Activated CD8-positive, alpha-beta T cell treated with anti-CD3 and anti-CD28 coated beads for 36 hours (primary cell): Measurements from ENCODE around the gene ZNF181. TPM values are rescaled to one million over a fixed set of nuclear protein-coding genes. Genes with fewer than 3 reads are reported as not detected.
A peak's percentile ranks its signal among the peaks of the same experiment; 100 is the strongest.

Experiments
- ATAC-seq: fragments of 200-7000 bp; cut with Tn5 transposase; one replicate; pipeline ENCODE4 v1.10.0; 2021; ENCODE audit warnings: mild to moderate bottlenecking, moderate library complexity
- CTCF ChIA-PET: fragments of 350-600 bp; sonication (Branson Sonifier 250); formaldehyde crosslinking; loops from one replicate; lab custom pipeline; 2021; ENCODE audit warnings: antibody characterized with exemption; lab: Charles Lee
- POLR2A ChIA-PET: fragments of 350-600 bp; sonication (Branson Sonifier 250); formaldehyde crosslinking; loops from one replicate; lab custom pipeline; 2021; ENCODE audit warnings: antibody characterized with exemption; lab: Charles Lee
- DNase-seq: peaks from one replicate; pipeline ENCODE4 v3.0.0-alpha.2; 2020
- H3K27ac Mint-ChIP-seq: one replicate; pipeline ENCODE4 v1.8.0; 2021; ENCODE audit warnings: mild to moderate bottlenecking, mixed read lengths
- H3K27me3 Mint-ChIP-seq: one replicate; pipeline ENCODE4 v1.8.0; 2021; ENCODE audit warnings: mixed read lengths
- H3K36me3 Mint-ChIP-seq: one replicate; pipeline ENCODE4 v1.8.0; 2021; ENCODE audit warnings: low read depth, mixed read lengths
- H3K4me1 Mint-ChIP-seq: one replicate; pipeline ENCODE4 v1.8.0; 2021; ENCODE audit warnings: low read depth, mixed read lengths
- H3K4me3 Mint-ChIP-seq: one replicate; pipeline ENCODE4 v1.8.0; 2021; ENCODE audit warnings: mild to moderate bottlenecking, moderate library complexity, mixed read lengths
- H3K9me3 Mint-ChIP-seq: one replicate; pipeline ENCODE4 v1.8.0; 2021; ENCODE audit warnings: mixed read lengths
- intact Hi-C: fragments of 100-400 bp; cut with micrococcal nuclease; formaldehyde crosslinking; loops from one replicate; pipeline ENCODE4 v1.10.0; 2022
- total RNA-seq, 2 experiments: library from RNA; stranded (reverse); gene quantifications; one replicate each; pipeline ENCODE4 v1.2.3, GENCODE V29; 2021
- TF ChIP-seq, protein P1 (sequence below): fragments of 200-600 bp; IDR thresholded peaks from one replicate; pipeline ENCODE4 v1.8.0; 2022; ENCODE audit warnings: antibody characterized with exemption, mild to moderate bottlenecking

ZNF181 gene
- total RNA-seq, 2 experiments from 2014 or later = 2.8 to 5.1 TPM

DNA sequence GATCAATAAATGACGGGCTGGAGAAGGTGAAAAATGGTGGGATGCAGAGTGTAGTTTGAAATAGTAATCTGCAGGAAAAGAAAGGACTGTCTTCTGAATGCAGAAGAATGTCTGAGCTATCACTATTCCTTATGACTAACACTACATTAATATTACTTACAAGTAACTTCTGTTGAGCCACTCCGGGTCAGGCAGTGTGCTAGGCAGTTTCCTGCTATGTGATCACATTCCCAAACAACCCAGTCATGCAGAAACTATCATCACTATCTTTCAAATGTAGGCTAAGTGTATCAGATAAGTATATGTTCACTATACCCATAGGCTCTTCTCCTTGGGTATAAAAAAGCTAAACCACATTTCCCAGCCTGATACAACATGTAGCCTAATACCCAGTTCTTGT lies 32.3 kb downstream of the ZNF181 start:
- Mint-ChIP-seq H3K4me3 (no peak overlapping the region), H3K9me3 (peaks cover 17% of the 10 kb centered on the region), H3K4me1 (no peaks in the 10 kb centered on the region), H3K27me3 (no peaks in the 10 kb centered on the region), H3K36me3 (peaks cover 65% of the 10 kb centered on the region), H3K27ac (no peak overlapping the region)
- no peak for DNase-seq
- TF ChIP-seq, protein P1, sequence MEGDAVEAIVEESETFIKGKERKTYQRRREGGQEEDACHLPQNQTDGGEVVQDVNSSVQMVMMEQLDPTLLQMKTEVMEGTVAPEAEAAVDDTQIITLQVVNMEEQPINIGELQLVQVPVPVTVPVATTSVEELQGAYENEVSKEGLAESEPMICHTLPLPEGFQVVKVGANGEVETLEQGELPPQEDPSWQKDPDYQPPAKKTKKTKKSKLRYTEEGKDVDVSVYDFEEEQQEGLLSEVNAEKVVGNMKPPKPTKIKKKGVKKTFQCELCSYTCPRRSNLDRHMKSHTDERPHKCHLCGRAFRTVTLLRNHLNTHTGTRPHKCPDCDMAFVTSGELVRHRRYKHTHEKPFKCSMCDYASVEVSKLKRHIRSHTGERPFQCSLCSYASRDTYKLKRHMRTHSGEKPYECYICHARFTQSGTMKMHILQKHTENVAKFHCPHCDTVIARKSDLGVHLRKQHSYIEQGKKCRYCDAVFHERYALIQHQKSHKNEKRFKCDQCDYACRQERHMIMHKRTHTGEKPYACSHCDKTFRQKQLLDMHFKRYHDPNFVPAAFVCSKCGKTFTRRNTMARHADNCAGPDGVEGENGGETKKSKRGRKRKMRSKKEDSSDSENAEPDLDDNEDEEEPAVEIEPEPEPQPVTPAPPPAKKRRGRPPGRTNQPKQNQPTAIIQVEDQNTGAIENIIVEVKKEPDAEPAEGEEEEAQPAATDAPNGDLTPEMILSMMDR = no peak
- ATAC-seq = no peak
- intact Hi-C loops = no loop called here
- POLR2A ChIA-PET = no interaction called here
- CTCF ChIA-PET = interaction anchor here (0.9 kb wide), 1 partner anchor 11 kb away, joined by 3 read pairs; no protein-coding TSS in a partner anchor

DNA sequence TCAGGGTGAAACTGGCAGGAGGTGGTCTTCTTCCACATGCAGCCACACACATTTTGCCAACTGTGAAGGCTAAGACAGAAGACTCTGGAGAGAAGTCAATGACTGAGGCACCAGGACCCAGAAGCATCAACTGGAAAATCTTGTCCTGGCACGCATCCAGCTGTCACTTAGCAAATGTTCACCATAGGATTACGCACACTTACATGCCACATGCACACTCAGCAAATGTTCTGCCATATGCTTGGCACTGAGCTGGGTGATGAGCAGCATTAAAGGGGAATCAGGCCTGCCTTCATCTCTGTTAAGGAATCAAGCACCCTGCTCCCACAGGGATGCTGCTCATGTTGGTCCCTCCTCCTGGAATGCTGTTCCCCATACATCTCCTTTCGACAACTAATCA lies 33.9 kb downstream of the ZNF181 start:
- H3K36me3 Mint-ChIP-seq = peaks cover 51% of the 10 kb centered on the region
- intact Hi-C loops = no loop called here
- CTCF ChIA-PET = no interaction called here
- peaks cover 7% of the 10 kb centered on the region for H3K9me3 Mint-ChIP-seq
- ATAC-seq = no peak
- POLR2A ChIA-PET = no interaction called here
- TF ChIP-seq, protein P1 = no peak
- DNase-seq = no peak
- H3K27ac Mint-ChIP-seq = no peak overlapping the region
- peaks cover 10% of the 10 kb centered on the region for H3K4me1 Mint-ChIP-seq
- no peak overlapping the region for H3K4me3 Mint-ChIP-seq
- H3K27me3 Mint-ChIP-seq = no peaks in the 10 kb centered on the region

DNA sequence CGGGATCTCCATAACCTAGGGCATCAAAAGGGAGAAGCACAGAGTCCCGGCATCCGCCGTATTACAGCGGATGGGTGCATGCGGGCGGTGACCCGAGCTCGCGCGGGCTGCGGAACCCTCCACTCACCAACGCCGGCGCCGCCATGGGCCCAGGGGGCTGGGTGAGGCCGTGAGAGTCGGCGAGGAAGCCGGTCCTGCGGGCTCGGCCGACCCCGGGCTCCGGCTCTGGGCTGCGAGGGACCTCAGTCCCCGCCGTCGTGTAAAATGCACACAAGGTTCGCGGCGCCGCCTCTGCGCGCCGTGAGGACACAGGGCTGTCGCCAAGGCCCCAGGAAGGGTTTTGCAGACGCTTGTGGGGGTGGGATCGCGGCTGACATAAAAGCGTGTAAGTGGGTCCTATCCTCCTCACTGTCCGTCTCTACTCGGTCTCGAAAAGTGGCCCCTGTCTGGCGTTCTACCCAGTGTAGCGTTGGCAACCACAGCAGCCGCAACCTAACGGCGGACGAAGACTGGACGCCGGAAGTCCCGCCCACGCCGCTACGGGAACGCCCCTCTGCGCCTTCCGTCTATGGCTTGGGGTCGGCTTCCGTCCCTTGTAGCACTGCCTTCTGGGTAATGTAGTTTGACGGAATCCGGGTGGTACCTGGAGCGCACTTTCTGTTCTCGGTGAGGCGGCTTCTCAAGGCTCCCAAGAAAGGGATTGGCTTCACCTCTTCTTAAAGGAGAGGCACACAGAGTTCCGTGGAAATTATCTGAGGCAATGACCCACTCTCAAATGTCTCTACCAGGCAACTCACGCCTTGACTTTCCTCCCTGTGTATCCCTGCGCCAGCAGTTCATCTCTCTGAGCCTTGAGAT lies 38.9 kb downstream of the ZNF181 start, which contains the start of gene ZNF599:
Gene ZNF599 (minus strand): TSS at position 519 of the 858 bp plus-strand sequence. CDS start 374 bp downstream, at position 145.
- DNase-seq = peak; percentile 93
- TF ChIP-seq, protein P1 = no peak
- peaks cover 4% of the 10 kb centered on the region for H3K9me3 Mint-ChIP-seq
- peak within 1 kb of the TSS; percentile 92 for H3K27ac Mint-ChIP-seq
- H3K4me3 Mint-ChIP-seq = peak within 1 kb of the TSS; percentile 91
- POLR2A ChIA-PET = interaction anchor here (0.7 to 1.0 kb wide), 3 partner anchors 21 to 95 kb away, joined by 3 read pairs; partner anchors contain the start of gene ZNF302
- CTCF ChIA-PET = interaction anchor here (0.8 to 1.5 kb wide), 2 partner anchors 27 to 66 kb away, joined by 3 to 5 read pairs; no protein-coding TSS in a partner anchor
- peaks cover 10% of the 10 kb centered on the region for H3K4me1 Mint-ChIP-seq
- H3K36me3 Mint-ChIP-seq = peaks cover 4% of the 10 kb centered on the region
- intact Hi-C loops = no loop called here
- peak; percentile 98 for ATAC-seq
- peaks cover 6% of the 10 kb centered on the region for H3K27me3 Mint-ChIP-seq

GRCh38 chr19:34773555-34773864 lies 39.5 kb downstream of the ZNF181 start:
- Mint-ChIP-seq H3K9me3 (peaks cover 4% of the 10 kb centered on the region), H3K27ac (no peak overlapping the region), H3K27me3 (peaks cover 6% of the 10 kb centered on the region), H3K4me1 (peaks cover 10% of the 10 kb centered on the region), H3K4me3 (peak overlapping the region; percentile 91), H3K36me3 (no peaks in the 10 kb centered on the region)
- DNase-seq (no peak), ATAC-seq (no peak)
- TF ChIP-seq, protein P1 = no peak
- intact Hi-C loops = no loop called here
- CTCF ChIA-PET = no interaction called here
- POLR2A ChIA-PET = no interaction called here

DNA sequence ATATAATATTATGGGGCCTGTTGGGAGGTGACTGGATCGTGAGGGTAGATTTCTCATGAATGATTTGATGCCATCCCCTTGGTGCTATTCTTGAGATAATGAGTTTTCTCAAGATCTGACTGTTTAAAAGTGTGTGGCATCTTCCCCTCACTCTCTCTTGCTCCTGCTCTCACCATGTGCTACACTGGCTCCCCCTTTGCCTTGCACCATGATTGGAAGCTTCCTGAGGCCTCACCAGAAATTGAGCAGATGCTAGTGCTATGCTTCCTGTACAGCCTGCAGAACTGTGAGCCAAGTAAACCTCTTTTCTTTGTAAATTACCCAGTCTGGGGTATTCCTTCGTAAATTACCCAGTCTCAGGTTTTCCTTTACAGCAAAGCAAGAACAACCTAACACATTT lies 40.8 kb downstream of the ZNF181 start:
- DNase-seq (no peak), ATAC-seq (no peak)
- Mint-ChIP-seq H3K27ac (no peak overlapping the region), H3K27me3 (peaks cover 6% of the 10 kb centered on the region), H3K36me3 (no peaks in the 10 kb centered on the region), H3K4me3 (no peak overlapping the region), H3K4me1 (peaks cover 10% of the 10 kb centered on the region), H3K9me3 (peaks cover 4% of the 10 kb centered on the region)
- ChIA-PET POLR2A (no interaction called here), CTCF (no interaction called here)
- intact Hi-C loops = no loop called here
- TF ChIP-seq, protein P1 = no peak
